ENCODE results near the gene HDDC2. TPM values are rescaled to one million over a fixed set of nuclear protein-coding genes. Genes with fewer than 3 reads are reported as not detected.

HDDC2 gene, protein sequence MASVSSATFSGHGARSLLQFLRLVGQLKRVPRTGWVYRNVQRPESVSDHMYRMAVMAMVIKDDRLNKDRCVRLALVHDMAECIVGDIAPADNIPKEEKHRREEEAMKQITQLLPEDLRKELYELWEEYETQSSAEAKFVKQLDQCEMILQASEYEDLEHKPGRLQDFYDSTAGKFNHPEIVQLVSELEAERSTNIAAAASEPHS
- total RNA-seq = 10 to 100 TPM; 19.9 to 56.9 (median 40.8) TPM

- Histone ChIP-seq H3K36me3 (peaks cover 0 to 17% (median 0%) of the 10 kb centered on the region in 3 donors), H3K27ac (peak within 1 kb of the TSS; percentile 83 to 92 (median 88)), H3K9me3 (no peaks in the 10 kb centered on the region), H3K4me1 (peaks cover 0 to 4% (median 2%) of the 10 kb centered on the region in 4 donors), H3K27me3 (no peaks in the 10 kb centered on the region), H3K4me3 (peak within 1 kb of the TSS; percentile 79 to 95 (median 86))
- peak; percentile 43 to 83 (median 82) for DNase-seq
- TF ChIP-seq, protein P1, sequence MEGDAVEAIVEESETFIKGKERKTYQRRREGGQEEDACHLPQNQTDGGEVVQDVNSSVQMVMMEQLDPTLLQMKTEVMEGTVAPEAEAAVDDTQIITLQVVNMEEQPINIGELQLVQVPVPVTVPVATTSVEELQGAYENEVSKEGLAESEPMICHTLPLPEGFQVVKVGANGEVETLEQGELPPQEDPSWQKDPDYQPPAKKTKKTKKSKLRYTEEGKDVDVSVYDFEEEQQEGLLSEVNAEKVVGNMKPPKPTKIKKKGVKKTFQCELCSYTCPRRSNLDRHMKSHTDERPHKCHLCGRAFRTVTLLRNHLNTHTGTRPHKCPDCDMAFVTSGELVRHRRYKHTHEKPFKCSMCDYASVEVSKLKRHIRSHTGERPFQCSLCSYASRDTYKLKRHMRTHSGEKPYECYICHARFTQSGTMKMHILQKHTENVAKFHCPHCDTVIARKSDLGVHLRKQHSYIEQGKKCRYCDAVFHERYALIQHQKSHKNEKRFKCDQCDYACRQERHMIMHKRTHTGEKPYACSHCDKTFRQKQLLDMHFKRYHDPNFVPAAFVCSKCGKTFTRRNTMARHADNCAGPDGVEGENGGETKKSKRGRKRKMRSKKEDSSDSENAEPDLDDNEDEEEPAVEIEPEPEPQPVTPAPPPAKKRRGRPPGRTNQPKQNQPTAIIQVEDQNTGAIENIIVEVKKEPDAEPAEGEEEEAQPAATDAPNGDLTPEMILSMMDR (IDR thresholded peaks at IDR 0.05) = no peak
- peak; percentile 45 to 58 for TF ChIP-seq POLR2A (IDR thresholded peaks at IDR 0.05)
Observed at GRCh38 chr6:125301435-125302391, at the start of gene HDDC2. Gene HDDC2 (minus strand): TSS chr6:125301967. CDS start chr6:125301932, 35 bp downstream.

GRCh38 chr6:125346926-125347563 is 45.3 kb upstream of the HDDC2 start:
- Histone ChIP-seq H3K27ac (peak overlapping the region in 3 of 4 donors; percentile 28 to 46 (median 40)), H3K4me1 (no peaks in the 10 kb centered on the region), H3K36me3 (no peaks in the 10 kb centered on the region), H3K4me3 (no peak overlapping the region), H3K27me3 (no peaks in the 10 kb centered on the region), H3K9me3 (no peaks in the 10 kb centered on the region)
- DNase-seq = peak in 1 of 3 donors; percentile 29
- TF ChIP-seq POLR2A (IDR thresholded peaks at IDR 0.05) = no peak
- TF ChIP-seq, protein P1 (IDR thresholded peaks at IDR 0.05) = no peak

GRCh38 chr6:125346201-125346925 is 44.6 kb upstream of the HDDC2 start:
- no peak for TF ChIP-seq POLR2A (IDR thresholded peaks at IDR 0.05)
- TF ChIP-seq, protein P1 (IDR thresholded peaks at IDR 0.05) = no peak
- peak in 2 of 3 donors; percentile 39 to 46 for DNase-seq
- no peaks in the 10 kb centered on the region for H3K4me1 ChIP-seq

GRCh38 chr6:125341460-125341859 is 39.7 kb upstream of the HDDC2 start:
- no peaks in the 10 kb centered on the region for H3K4me1 ChIP-seq
- no peak overlapping the region for H3K27ac ChIP-seq
- no peaks in the 10 kb centered on the region for H3K27me3 ChIP-seq
- TF ChIP-seq, protein P1 (IDR thresholded peaks at IDR 0.05) = no peak
- TF ChIP-seq POLR2A (IDR thresholded peaks at IDR 0.05) = no peak
- H3K9me3 ChIP-seq = no peaks in the 10 kb centered on the region
- DNase-seq = no peak
- H3K4me3 ChIP-seq = no peak overlapping the region
- no peaks in the 10 kb centered on the region for H3K36me3 ChIP-seq

More at GRCh38 chr6:125346201-125346925, 44.6 kb upstream of the HDDC2 start:
- H3K9me3 ChIP-seq = no peaks in the 10 kb centered on the region
- H3K27ac ChIP-seq = peak overlapping the region in 3 of 4 donors; percentile 28 to 46 (median 40)
- no peaks in the 10 kb centered on the region for H3K27me3 ChIP-seq
- no peaks in the 10 kb centered on the region for H3K36me3 ChIP-seq
- no peak overlapping the region for H3K4me3 ChIP-seq

DNA sequence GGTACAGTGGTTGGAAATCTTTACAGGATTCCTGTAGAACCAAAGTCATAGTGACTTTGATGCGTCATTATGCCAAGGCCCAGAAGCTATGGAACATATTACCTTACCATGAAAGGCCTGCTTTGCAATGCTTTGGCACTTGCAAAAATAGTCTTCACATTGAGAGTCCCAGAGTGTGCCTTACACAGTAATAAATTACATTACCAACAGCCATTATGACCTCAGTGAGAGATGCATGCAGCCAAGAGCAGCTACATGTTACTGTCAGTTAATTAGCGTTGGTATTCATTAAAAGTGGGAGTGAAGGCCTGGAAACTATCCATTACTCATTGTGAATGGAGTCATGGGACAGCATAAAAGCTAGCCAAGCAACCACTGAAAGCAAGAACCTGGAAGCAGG is 39.2 kb upstream of the HDDC2 start:
- no peaks in the 10 kb centered on the region for H3K36me3 ChIP-seq
- no peaks in the 10 kb centered on the region for H3K9me3 ChIP-seq
- no peak overlapping the region for H3K27ac ChIP-seq
- no peak for TF ChIP-seq POLR2A (IDR thresholded peaks at IDR 0.05)
- TF ChIP-seq, protein P1 (IDR thresholded peaks at IDR 0.05) = no peak
- H3K4me1 ChIP-seq = no peaks in the 10 kb centered on the region
- H3K4me3 ChIP-seq = no peak overlapping the region
- no peaks in the 10 kb centered on the region for H3K27me3 ChIP-seq
- DNase-seq = no peak

Measured in Peyer's patch (tissue), 4 donors.